ENCODE measurements around the gene VAMP5.
"Not testable (repeated sequence)": the region's sequence is repeated elsewhere in the genome, so short reads cannot be mapped to it uniquely, and the experiment has no call there.

VAMP5 gene

DNA sequence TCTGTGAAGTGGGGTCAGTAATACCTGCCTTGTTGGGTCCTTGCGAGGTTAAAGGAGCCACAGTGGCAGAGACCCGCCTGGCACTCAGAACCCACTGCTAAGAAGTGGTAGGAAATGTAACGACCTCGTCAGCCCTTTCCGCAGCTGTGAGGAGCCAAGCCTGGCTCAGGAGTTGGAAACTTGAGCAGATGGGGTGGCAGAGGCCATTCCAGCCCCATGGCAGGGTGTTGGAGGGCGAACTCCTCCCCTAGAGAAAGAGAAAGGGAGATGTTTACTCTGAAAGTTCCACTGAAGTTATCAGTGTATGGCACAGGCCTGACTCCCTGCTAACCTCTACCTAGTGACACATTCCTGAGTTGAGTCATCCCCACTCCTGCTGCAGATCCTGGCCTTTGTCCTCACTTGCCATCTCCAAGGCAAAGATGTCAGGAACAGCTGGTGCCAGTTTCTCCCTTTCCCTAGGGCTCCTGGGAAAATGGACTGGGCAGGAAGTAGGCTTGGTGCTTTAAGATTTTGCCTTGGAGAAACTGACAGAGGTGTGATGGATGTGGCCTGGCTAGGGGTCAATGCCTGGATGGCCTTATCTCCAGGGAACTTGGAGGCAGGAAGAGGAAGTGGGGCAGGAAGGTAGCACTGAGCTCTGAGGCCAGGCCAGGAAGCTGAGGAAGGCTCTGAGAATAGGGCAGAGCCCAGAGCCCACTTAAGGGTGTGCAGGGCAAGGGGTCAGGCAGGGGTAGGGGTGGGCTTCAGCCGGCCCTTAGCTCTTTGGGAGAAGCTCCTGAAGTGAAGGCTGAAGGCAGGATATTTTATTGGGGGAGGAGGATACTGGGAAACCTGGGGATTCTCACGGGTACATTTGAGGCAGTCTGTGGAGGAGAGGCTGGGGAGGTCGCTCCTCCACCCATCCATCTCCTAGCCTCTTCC, 888 bp downstream of the VAMP5 start:
- no peak for DNase-seq (ENCODE audit: low spot score)

DNA sequence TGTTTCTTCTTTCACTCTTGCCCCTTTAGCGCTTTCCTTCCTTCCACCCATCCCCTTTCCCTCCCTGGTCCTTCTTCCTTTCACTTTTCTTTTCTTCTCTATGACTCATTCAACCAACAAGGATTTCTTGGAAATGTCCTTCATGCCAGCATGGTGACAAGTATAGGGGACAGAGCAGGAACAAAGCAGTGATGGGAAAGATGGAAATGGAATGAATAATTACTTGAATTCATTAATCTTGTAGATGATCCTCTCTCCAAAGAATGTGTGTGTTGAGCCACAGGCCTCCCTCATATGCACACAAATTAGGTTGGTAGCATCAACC, 1.5 kb downstream of the VAMP5 start:
- no peak for DNase-seq (ENCODE audit: low spot score)

DNA sequence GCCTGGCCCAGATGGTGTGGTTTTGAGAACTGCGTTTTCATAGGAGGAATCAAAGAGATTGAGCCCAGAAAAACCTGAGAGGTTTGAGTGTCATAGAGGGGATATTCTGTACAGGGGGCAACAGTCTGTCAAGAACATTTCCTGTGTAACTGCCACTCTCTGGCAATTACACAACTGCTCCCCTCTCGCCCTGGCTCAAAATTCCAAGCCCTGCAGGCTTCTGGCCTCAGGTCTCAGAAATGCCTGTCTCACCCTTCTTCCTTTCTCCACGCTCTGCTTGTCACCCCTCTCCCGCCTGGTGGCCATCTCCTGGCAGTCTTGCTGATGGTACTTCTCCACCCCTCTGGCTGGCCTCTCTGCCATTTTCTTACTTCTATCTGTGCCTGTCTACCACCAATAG, 4.0 kb downstream of the VAMP5 start:
- DNase-seq (ENCODE audit: low spot score), result no peak

DNA sequence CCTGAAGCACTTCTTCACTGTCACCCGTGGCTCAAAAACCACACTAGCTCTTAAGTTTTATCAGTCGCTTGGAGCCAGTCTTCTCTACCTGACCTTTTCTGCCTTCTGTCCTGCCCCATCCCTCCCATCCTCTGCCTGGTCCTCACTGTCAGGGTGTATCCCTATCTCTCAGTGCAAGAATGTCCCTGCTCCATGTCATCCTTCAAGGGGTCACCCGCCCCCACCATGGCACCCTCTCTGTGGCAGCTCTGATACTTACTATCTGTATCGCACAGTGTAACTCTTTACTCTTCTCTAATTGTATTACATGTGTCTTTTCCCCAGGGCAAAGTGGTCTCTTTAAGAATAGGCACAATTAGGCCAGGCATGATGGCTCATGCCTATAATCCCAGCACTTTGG, 4.4 kb downstream of the VAMP5 start:
- no peak for DNase-seq (ENCODE audit: low spot score)

DNA sequence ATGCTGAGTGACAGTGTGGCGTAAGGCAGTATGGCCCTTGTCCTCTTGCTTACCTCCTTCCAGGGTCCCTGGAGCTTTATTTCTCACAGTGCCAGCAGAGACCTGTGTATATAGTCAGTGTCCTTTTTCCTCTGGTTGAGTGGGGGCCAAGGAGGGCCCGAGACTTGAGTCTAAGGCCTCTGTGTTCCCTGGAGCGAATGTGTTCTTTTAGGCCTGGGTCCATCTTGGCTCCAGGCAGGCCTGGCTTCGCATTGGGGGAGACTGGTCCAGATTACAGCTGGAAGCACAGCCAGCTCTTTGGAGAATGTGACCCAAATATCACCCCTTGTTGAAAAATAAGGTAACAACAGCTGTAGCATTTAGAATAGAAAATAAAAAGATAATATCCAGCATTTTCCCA, 5.0 kb downstream of the VAMP5 start:
- DNase-seq (ENCODE audit: low spot score), result no peak

DNA sequence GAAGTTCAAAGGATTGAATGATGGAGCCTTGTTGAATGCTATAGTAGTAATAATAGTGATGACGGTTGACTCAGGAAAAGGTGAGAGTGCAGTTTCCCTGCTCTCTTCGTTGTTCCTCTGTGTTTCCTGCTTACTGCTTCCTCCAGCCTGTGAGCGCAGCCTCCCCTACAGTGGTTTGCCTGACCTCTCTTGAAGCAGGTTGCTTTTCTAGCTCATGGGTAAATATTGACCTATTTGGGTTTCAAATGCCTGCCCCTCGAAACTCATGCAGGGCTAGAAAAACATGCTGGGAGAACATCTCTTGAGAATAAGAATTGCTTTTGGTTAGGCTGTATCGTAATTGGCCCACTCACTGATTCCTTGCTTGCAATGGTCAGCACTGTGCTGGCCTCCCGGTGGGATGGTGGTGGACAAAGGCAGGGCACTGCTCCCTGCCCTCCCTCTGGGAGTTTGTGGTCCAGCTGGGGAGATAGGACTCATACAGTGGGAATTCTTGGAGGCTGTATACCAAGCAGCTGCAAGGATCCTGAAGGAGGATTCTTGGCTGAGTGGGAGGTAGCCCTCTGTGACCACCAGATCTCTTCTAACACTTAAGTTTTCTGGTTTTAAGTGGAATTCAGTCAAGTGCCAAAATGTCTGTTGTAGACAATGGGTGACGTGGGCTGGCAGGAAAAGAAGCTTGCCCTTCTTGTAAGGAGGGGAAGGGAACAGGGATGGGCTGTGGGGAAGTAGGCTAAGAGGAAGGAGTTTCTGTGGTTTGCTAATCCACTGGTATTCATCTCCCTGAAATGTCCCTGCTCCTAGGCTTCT, 6.0 kb downstream of the VAMP5 start:
- DNase-seq (ENCODE audit: low spot score), result no peak

DNA sequence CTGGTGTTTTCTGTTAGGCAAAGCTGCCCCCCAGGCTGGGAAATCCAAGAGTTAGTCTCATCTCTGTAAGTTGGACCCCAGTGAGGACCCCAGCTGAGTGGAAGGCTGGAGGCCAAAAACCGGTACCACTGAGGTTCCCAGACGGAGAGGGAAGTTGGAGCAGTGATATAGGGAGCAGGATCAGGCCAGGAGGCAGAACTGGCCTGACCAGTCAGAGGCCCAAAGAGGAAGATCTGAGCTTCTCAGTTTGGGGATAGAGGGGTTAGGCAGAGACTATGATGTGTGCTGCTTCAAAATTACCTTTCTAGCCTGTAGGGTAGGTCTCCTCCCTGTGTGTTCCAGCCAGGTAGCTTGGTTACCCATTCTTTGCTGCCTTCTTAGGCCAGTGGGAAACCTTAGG, 6.7 kb downstream of the VAMP5 start:
- no peak for DNase-seq (ENCODE audit: low spot score)

DNA sequence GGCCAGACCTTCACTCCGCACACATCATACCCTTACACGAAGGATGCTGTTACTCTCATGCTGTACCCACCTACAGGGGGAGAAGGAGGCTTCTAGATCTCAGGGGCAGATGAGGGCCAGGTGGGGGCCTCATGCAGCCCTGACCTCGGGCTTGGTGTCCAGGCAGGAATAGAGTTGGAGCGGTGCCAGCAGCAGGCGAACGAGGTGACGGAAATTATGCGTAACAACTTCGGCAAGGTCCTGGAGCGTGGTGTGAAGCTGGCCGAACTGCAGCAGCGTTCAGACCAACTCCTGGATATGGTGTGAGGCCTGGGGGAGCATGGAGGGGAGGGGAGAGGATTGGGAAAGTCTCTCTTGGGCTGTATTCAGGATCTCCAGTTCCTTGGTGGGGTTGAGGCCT, 7.3 kb downstream of the VAMP5 start:
- no peak for DNase-seq (ENCODE audit: low spot score)

DNA sequence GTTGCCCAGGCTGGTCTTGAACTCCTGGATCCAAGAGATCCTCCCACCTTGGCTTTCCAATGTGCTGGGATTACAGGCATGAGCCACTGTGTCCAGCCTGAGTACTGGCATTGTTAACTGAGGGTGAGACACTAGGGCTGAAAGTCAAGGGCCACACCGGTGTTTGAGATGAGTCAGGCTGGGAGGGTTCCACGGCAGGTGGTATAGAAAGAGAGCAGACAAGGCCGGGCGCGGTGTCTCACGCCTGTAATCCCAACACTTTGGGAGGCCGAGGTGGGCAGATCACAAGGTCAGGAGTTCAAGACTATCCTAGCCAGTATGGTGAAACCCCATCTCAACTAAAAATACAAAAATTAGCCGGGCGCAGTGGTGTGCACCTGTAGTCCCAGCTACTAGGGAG, 8.1 kb downstream of the VAMP5 start:
- not testable (repeated sequence) for DNase-seq (ENCODE audit: low spot score)

DNA sequence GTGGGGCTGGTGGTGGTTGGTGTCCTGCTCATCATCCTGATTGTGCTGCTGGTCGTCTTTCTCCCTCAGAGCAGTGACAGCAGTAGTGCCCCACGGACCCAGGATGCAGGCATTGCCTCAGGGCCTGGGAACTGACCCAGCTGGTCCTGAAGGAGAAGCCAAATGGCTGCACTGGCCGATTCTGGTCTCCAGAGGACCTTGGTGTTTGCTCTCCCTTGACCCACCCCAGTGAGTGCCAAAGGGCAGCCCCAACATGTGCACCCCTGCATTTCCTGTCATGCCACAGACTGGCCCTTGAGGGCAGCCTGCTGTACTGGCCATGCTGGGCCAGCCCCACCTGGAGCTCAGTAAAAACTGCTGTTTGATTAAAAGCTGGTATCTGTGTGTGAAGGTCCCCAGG, 8.8 kb downstream of the VAMP5 start:
- DNase-seq (ENCODE audit: low spot score), result no peak

DNA sequence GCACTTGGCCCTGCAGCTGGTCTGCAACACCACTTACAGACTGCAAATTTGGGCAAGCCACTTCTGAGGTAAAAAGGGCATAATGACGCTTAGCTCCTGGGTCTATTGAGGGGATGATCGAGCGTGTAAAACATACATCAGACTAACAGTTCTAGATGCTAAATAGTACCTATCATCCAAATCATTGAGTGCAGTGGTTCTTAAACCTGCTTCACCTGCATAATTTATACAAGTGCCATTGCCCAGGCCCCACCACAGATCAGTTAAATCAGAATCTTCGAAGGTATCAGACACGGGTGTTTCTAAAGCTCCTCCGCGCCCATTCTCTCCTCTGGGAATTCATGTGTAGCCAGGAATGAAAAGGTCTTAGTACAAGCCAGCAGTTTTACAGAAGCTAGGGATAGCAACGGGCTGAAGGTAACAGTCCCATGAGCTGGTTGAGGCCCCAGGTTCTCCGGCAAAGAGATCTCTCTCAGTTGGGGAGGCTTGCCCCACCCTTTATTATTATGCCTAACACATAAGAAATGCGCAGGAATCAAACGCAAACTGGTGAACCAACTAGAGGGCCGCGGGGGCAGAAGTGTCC, 10.6 kb downstream of the VAMP5 start:
- DNase-seq (ENCODE audit: low spot score), result no peak

DNA sequence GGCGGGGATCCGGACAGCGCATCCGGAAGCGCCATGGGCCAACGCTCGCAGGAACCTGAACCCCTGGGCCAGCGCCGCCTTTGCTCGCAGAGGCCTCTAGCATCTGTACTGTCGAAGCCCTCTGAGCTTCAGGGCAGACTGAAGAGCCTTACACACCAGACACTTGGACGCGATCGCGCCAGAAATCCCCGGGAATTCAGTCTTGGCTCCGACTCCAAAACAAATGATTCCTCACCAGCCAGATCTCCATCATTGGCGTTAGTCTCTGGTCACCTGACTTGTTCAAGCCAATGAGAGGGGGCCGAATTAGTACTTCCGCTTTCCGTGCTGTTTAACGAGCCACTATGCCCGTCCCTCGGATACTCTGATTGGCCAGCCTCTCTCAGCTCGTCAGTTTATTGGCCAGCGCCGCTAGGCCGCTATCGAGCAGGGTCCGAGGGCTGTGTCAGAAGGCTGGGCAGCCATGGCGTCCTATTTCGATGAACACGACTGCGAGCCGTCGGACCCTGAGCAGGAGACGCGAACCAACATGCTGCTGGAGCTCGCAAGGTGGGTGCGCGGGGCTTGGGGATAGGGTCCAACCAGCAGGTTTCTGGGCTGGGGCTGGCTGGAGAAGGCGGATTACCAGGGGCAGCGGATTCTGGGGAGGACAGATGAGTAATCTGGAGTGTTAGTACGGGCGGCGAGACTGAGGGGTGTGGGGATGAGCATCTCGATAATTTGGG, 11.2 kb downstream of the VAMP5 start, which contains the start of gene RNF181:
Gene RNF181 (plus strand): TSS at position 445 of the 725 bp plus-strand sequence. CDS start 19 bp downstream, at position 464.
- peak; percentile 99 for DNase-seq (ENCODE audit: low spot score)

DNA sequence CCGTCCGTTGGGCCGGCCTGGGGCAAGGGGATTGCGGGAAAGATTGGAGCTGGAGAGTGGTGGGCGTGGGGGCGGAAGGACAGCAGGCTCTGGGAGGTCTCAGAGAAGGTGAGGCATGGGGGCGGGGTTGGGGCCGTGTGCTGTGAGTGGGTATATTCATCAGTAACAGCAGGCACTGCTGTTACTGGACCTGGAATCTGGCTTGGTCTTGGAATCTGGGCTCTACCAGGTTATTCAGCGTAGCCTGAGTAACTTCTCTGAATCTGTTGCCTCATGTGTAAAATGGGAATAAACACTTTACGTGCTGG, 11.7 kb downstream of the VAMP5 start:
- DNase-seq (ENCODE audit: low spot score), result no peak

DNA sequence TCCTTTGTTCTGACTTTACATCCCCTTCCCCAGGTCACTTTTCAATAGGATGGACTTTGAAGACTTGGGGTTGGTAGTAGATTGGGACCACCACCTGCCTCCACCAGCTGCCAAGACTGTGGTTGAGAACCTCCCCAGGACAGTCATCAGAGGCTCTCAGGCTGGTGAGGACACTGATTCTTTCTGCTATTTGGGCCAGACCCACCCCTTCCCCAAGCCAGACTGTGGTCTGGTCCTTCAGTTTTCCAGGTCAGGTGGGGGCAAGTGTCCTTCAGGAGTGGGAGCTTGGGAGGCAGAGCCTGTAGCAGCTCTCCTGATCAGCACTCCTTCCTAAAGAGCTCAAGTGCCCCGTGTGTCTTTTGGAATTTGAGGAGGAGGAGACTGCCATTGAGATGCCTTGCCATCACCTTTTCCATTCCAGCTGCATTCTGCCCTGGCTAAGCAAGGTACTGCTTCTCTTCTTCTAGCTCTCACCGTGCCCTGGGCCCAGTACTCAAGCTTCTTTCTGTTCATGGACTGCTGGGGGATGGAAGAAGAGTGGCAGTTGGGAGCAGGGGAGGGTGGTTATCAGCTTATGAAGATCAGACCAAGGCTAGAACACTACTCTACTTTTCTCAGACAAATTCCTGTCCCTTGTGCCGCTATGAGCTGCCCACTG, 12.4 kb downstream of the VAMP5 start:
- DNase-seq (ENCODE audit: low spot score), result no peak

DNA sequence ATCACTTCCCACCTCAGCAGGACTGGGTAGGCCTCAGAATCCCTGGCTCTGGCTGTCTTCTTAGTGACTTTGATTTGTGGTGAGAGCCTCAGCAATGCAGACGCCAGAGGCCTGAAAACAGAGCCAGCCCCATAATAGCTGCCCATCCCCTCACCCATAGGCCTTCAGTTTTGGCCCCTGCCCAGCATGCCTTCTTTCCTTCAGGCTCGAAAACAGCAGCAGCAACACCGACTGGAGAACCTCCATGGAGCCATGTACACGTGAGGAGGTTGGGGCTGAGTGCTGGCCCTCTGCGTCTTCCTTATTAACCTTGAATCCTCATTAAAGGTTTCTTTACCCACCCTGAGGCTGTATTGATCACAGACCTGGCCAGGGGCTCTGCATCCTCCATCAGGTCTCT, 13.0 kb downstream of the VAMP5 start:
- DNase-seq (ENCODE audit: low spot score), result no peak

DNA sequence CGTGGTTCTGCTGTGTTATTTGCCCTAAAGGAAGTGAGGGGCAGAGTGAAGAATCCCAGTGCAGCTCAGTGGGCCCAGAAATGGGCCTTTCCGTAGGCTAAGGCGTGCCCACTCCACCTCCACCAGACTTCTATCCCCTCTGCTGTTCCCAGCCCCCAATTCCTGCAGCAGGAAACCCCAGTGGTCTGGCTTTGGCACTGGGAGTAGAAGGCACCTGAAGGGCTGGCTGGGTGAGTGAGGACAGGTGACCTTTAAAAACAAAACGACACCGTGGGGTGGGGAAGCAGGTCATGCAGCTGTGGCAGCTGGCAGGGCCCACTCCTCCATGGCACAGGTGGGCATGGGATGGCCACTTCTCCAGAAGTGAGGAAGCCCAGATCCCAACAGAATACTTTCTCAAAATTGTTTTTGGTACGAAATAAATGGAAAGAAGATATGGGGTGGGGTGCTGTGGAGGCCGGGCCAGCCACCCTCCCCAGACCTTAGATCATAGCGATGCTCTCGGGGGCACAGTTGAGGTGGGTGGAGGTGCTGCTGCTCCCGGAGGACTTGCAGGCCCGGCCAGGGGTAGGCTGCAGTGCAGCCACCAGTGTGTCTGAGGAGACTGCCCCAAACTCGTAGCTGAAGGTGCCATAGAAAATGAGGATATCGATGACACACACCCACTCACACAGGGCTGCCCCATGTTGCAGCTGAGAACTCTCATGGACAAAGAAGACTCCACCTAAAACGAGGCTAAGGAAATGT, 14.5 kb downstream of the VAMP5 start:
- DNase-seq (ENCODE audit: low spot score), result no peak

DNA sequence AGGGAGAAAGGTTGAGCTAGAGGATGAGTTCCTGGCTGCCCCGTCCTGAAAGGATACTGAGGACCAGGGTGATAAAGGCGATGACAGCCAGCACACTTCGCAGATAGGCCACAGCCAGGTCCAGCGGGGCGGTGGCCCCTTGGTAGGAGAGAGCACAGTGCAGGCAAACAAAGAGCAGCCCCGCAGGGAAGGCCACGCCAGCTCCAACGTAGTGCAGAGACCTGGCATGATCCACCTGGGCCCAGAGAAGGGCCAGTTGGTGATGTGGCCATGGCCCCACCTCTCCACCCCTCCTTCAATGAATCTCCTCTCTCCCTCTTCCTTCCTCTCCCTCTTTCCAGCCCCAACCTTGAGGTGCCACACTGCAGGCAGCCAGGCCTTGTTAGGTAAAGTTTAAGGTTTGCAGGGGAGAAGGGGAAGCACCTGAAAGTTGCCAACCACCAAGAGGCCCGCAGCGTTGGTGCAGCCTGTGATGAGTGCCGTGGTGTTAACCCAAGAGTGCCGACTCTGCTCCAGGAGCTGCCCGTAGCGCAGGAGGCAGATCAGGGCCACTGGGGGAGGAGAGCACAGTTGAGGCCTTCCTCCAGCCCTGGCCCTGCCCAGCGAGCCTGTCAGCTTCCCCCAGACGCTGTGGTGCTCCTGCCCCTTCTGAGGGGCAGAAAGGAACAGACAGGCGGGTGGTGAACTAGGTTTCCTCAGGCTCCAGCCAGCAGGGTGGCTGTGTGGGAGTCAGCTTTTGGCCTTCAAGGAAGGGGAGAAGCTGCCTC, 15.4 kb downstream of the VAMP5 start:
- DNase-seq (ENCODE audit: low spot score), result no peak

DNA sequence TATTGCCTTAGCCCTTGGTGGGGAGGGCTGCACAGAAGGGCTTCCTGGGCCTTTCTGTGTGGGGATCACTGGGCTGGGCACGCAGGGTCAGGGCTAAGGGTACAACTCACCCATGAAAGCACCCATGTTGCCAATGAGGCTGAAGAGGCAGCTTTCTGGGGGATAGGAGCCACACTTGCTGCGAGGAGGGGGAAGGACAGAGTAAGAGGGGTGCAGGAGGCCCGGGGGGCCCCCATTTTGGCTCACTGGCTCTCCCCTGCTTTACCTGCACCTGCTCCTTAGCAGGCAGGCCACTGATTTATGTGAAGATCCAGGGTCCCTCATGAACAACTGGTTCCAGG, 16.0 kb downstream of the VAMP5 start:
- DNase-seq (ENCODE audit: low spot score), result no peak

DNA sequence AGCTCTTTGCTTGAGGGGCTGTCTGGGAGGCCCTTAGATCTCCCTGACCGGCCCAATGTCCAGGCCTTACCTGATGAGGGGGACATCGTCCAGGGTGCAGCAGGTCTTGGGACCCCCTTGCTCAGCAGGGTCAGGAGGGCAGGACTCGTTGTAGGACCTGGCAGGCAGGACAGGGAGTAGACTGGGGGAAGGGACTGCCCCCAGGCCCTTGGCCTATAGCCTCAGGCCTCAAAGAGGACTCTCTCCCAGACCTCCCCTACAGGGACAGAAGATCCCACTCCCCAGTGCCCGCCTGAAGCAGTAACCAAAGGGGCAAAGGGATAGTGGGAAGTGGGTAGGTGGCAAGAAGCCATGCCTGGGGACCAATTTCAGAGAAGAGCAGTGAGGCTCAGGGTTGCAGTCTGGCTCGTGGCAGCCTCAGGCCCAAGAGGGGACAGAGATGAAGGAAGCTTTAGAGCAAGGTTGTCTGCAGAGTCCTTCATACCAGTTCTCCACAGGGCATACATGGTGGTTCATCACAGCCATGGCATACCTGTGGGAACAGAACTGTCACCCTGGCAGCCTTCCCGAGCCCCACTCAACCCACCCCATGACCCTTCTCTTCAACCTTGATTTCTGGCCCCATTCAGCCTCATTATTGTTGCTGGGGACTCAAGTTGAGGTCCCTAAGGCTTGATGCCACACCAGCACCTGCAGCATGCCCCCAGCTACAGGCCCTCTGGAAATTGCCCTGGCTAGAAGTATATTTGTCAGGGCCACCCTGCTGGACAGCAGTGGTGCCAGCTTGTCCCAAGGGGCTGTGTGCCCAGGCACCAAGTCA, 16.9 kb downstream of the VAMP5 start:
- no peak for DNase-seq (ENCODE audit: low spot score)
